NCI-H345 (cell line): ENCODE results near the gene MAP7.
"Not testable (repeated sequence)": the region's sequence is repeated elsewhere in the genome, so short reads cannot be mapped to it uniquely, and the experiment has no call there.

Source experiments
- DNase-seq: peaks from one replicate; lab custom pipeline; 2025; lab: John Stamatoyannopoulos, UW

MAP7 gene

DNA sequence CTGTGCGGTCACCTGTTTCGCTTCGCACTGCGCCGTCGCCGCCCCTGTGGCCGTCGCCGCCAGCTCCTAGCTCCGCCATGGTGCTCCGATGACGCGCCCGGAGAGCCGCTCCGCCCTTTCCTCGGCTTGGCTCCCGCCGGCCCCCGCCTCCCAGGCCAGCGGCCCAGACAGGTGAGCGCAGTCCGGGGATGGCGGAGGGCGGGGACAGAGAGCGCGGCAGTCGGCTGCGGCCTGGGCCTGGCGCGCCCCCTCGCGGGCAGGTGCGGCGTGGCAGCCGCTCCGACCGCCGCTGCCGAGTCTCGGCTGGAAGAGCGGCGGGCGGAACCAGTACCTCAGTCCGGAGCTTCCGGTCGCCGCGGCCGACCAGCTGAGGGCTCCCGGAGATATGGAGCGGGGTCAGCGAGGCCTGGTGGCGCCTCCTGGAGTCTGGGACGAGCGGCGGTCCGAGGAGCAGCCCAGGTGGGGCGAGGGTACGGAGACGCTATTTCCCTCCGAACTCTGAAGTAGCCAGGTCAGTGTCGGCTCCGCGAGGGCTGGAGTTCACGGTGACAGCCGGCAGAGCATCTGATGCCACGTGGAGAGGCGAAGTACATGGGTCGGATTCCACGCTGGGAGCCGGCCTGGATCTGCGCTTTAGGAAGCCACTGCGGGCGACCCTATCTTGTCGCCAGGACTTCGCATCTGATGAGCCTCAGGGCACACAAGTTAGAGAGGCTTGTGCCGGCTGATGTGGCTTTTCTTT, at the start of gene MAP7:
MAP7 (minus strand) TSS at position 93 of the 742 bp plus-strand sequence; CDS start at position 79, 14 bp downstream.
- DNase-seq = peak; percentile 92

DNA sequence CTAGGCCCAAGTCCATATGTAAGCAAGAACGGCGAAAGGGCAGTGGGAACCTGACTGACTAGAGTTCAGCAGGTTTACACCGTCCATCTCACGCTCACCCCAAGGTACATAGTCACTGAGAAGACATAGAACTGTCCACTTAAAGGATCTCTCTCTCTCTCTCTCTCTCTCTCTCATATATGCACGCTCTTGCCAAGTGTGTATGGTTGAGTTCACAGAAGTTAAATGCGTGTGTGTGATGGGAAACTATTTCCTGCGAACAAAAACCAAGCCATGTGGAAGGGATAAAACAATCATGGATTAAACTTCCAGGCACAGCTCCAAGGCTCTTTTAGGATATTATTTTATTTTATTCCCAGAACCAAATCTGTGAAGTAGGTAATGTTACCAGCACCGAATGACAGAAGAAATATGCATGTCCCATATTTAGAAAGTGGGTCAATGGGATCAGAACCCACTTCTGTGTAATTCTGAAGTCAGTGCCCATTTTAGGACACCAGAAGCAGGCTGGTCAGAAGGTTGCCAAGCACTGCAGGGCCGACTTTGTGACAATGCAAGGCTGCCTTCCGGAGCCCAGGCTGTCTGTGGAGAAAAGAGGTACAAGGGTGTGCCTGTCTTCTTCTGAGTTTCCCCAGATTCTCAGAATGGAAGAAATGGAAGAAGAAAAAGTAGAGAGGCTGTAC, 49.2 kb upstream of the MAP7 start:
- no peak for DNase-seq

DNA sequence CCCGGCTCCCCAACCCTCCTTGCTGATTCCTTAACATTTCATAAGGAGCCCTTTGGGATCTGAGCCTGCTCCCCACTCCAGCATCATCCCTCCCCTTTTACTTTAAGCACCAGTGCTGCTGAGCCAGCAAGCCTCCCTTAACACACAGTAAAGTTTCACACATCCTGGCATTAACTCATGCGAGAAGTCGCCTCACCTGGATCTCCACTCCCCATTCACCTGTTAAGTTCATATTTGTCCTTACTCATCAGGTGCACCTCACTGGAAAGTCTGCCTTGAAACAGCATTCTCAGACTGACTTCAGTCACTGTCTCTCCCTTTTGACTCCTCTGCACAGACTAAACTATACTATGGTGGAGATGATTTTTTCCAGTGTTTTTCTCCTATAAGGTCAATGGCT, 47.8 kb upstream of the MAP7 start:
- no peak for DNase-seq

DNA sequence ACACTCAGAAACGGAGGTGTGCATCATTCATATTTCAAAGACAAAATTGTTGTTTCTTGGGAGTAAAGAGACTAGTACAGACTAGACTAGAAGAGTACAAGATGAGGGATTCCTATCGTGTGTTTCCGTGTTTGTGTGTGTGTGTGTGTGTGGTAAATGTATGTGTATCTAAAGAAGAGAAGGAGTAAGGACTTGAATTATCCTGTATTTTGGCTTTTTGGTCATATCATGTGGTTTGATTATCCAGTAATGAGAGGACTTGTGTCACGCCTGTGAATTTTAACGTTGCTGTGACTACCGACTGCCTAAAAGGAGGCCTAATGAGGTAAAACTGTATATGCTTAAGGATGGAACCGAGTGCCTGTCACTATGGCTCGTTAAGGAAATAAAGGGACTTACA, 44.4 kb upstream of the MAP7 start:
- no peak for DNase-seq

DNA sequence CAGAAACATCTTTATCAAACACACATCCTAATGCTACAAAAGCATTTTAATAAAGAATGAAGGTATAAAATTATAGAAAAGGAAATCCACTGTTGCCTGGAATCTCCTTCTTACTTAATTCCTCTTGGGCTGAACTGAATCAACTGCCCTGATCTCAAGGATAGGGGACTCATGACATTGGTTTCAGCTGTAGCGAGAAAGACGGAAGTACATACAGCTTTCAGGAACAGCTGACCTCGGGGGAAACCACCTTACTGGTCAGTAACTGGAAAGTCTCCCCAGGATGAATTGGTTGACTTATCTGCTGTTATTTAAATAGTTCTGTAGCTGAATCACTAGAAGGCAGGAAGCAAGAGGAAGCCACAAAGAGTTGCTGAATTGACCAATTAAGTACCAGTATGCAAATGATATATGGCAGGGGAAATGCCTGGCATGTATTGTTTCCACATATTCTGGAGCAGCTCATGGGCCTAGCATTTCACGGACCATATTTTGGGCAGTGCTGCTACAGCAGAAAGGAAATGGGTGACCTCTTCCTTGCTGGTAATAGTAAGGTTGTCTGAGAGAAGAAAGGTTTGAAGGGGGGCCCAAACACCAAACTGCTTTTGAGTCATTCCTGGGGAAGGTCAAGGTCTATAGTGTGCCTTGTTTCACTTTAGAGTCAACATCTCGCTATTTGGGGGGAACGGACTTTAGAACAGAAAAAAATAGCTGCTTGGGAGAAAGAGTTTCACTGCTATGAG, 43.7 kb upstream of the MAP7 start:
- no peak for DNase-seq

DNA sequence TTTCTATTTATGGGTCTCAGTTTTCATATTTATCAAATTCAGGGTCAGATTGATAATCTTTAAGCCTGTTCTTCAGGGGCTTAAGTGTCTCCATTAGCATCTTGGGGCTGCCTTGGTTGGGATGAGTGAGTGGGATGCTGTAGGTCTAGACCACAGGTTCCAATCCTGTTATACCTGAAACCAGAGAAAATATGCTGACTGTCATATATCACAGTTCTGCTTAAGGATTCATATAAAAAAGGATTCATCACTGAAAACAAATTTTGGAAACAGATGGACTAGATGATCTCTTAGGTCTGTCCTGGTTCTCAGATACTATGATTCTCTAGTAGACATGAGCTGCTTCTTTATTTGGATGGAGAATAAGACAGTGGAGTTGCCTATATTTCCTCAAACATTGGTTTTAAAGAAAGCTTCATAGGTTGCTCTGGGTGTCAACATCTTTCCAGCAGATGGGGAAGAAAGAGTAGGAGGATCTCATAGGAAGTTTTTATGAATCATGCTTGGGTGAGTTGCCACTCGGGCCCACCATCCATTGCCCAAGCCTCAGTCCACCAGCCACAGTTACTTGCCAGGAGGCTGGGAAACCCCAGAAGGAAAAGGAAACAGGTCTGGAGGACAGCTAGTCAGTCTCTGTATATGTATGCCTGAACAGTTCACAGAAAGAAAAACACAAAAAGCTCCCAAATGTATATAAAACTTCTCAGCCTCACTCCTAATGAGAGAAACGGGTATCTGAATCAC, 42.9 kb upstream of the MAP7 start:
- DNase-seq = no peak

DNA sequence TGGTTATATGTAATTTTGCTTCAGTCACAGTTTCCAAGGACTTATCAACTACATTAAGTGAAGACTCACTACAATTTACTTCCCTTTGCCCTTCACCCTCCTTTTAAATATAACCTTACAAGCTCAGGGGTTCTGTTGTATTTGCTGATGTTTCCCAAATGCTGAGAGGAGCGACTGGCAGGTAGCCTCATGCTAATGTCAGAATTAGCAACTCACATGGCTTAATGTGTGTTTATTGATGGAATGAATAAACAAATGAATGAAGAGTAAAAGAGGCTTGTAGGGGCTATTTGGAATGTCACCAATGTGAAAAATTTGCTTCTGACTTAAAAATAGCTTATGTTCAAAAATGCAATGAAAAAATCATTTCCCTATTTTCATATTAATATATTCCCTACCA, 41.4 kb upstream of the MAP7 start:
- no peak for DNase-seq

DNA sequence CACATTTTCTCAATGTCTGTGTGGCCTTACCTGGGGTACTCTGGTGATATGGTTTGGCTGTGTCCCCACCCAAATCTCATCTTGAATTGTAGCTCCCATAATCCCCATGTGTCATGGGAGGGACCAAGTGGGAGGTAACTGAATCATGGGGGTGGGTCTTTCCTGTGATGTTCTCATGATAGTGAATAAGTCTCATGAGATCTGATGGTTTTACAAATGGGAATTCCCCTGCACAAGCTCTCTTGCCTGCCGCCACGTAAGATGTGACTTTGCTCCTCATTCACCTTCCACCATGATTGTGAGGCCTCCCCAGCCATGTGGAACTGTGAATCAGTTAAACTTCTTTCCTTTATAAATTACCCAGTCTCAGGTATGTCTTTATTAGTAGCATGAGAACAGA, 40.6 kb upstream of the MAP7 start:
- DNase-seq = not testable (repeated sequence)

DNA sequence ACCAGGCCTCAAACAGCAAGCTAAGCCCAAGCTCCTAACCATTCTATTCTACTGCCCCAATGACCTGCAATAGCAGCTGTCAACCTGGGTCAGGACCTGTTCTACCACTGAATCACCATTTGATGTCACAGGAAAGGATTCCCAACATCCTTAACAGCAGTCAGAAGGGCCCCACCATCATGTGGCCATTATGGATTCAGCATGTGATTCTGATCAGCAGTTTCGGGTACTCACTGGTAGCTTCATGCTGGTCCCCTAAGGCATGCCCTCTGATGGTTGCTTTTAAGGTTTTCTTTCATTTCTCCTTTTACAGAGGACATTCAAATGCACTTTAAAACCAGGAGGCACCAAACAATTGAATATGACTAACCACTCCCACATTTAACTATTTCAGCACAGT, 37.3 kb upstream of the MAP7 start:
- DNase-seq = no peak

DNA sequence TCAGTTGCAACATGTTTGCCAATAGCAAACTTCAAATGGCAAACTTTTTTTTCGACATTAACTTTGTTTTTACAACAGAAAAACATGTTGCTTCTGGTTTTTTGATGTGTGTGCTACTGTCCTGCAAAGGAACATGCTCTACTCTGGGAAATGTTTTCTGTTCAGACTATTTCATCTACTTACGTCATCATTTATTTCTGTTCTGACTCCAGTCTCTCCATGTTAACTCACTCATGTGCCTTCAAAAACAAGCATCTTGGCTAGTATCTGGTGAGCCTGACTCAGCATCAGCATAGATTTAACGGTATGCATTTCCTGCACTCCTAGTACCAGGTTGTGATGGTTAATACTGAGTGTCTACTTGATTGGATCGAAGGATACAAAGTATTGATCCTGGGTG, 36.1 kb upstream of the MAP7 start:
- no peak for DNase-seq

DNA sequence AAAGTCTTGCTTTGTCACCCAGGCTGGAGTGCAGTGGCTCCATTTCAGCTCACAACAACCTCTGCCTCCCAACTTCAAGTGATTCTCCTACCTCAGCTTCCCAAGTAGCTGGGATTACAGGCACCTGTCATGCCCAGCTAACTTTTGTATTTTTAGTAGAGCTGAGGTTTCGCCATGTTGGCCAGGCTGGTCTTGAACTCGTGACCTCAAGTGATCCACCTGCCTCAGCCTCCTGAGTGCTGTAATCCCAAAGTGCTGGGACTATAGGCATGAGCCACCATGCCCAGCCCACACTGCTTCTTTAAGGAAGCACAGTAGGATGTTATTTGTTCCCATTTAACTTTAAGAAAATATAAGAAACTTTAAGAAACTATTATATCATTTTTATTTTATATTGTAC, 35.3 kb upstream of the MAP7 start:
- not testable (repeated sequence) for DNase-seq

DNA sequence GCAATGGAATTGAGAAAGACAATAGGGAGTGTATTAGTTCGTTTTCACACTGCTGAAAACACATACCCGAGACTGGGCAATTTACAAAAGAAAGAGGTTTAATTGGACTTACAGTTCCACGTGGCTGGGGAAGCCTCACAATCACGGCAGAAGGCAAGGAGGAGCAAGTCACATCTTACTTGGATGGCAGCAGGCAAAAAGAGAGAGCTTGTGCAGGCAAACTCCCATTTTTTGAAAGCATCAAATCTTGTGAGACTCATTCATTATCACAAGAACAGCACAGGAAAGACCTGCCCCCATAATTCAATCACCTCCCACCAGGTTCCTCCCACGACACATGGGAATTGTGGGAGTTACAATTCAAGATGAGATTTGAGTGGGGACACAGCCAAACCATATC, 34.1 kb upstream of the MAP7 start:
- not testable (repeated sequence) for DNase-seq

DNA sequence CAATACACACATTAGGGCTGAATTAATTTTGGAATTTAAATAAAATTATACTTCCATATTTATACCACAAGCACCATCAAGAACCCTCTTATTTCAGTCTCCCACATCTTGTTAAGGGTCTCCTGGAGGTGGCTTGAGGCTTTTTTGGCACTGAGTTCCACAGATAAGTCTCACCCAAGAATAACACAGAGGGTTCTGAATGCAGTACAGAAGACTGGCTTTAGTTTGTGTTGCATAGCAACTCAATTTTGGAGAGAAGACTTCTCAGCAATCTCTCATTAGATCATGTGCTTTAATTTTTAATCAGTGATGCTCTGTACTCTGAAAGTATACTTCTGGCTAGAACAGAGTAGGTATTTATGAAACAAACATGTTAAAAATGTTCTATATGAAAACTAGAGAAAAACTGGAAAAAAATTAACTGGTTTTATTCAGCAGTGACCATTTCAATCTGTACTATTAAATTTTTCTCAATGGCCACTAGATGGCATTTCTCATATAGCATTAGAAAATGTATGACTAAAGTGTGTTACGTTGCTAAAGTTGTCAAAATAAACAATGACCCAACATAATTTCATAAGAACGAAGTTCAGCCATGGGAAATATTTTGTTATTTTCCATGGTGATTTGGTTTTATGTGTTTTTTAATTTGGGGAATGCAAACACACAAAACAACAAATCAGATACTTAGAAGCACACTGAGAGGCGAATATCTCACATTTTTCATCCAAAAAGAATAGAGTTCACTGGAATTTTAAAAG, 32.7 kb upstream of the MAP7 start:
- DNase-seq = peak; percentile 25

DNA sequence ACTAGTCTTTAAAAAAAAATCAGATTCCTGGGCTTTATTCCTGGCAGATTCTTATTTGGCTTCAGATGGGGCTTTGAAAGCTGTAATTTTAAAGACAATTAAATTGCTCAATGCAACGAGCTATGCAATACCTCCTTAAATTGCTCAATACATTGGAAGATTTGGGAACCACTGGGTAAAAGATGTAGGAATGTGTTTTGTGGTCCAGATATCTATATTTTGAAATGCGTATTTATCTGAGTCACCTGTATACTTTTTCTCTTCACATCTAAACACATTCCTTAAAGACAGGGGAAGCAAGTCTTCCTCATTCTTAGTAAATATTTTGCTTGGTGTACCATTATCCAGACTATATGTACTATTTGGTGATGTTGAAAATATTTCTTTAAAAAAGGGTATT, 29.6 kb upstream of the MAP7 start:
- no peak for DNase-seq

DNA sequence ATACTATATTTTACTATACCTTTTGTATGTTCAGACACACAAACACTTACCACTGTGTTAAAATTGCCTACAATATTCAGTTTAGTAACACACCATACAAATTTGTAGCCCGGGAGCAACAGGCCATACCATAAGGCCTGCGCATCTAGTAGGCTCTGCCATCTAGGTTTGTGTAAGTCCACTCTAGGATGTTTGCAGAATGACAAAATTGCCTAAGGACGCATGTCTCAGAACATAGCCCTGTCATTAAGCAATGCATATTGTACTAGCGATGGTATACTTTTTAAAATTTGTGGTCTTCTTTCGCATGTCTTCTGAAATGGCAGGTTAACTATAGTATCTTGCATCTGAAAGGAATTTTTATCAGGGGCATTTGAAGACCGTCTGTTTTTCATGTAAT, 26.6 kb upstream of the MAP7 start:
- no peak for DNase-seq

DNA sequence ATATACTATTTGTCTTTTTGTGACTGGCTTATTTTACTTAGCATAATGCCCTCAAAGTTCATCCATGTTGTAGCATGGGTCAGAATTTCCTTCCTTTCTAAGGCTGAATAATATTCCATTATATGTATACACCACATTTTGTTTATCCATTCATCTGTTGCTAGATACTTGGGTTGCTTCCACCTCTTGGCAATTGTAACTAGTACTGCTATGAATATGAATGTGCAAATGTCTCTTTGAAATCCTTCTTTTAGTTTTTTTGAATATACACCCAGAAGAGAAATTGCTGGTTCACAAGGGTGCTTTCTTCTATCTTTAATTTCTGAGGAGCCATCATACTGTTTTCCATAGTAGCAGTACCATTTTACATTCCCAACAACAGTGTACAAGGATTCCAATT, 21.3 kb upstream of the MAP7 start:
- DNase-seq = no peak

DNA sequence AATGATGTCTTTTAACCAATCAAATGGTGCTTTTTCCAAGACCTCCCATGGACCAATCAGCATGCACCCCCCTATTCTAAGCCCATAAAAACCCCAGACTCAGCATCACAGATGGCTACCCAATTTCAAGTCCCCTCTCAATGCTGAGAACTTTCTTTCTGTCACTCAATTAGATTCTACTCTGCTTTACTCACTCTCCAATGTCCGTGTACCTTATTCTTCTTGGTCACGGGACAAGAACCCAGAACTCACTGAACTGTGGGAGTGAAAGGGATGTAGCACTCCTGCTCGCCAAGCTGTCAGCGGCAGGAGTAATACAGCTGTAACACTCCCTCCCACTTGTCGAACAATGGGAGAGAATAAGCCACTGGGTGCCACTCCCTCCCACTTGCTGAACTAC, 20.8 kb upstream of the MAP7 start:
- no peak for DNase-seq

DNA sequence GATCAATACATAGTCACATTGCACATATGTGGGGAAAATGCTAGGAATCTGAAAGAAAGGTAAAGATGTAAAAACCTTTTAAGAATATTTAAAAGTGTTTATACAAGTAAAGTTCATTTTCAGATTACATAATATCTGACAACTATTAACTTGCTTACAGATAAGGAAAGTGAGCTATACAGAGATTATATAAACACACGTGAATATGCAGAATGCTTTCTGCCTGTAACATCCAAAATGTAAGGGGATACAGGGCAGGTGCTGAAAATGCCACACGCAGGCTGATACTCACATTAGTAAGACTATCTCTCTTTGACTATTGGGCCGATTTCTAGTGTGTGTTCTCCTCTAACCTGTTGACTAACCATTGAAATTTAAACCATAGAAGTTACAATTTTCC, 17.9 kb upstream of the MAP7 start:
- no peak for DNase-seq

DNA sequence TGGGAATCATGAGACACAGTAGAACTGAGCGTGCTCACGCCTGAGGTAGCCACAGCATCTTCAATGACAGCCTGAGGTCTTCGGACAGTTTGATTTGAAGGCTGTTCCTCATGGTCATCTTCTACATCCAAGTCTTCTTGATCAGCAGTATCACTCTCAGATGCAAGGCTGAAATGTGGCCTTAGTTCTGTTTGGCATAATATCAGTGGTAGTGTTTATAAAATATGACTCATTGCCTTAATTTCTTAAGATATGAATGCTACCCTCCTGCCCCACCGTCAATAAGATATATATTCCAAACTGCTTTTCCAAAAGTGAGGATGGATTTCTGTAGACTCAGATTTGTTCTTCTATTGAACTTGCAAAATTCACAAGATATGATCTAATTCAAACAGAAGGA, 17.5 kb upstream of the MAP7 start:
- DNase-seq = no peak

DNA sequence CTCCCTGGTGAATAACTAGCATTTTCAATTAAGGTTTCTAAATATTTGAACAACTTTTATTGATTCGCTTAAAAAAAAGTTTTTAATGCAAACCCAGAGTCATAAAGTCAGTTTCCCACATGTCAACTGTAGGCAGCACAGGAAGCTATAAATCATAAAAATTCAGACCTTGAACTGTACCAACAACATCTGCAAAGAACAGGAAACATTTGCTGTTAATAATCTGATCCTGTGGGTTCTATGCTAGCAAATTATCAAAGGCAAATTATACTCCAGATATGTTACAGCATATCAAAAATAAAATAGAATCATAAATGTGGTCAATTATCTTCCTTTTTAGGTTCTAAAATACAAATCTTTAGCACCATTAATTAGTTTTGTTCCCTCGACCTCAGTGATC, 16.6 kb upstream of the MAP7 start:
- DNase-seq = no peak

DNA sequence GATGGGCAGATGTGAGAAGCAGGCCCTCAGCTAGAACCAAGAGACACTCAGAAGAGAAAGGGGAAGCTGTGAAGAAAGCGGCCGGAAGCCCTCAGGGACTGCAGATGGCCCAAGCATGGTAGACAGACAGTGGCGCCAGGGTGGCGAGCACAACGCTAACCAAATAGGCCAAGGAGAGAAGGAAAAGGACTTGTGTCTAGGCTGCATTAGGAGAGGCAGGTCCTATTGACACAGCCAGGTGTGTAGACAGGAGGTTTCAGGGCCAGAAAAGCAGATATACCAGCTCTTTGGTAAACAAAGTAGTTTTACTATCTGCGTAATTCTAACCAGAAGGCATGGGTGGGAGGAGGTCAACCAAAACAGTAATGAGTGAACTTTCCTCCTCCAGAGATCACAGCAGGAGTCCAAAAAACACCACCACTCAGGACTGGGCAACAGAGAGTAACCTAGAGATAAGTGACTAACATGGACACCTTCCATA, 15.8 kb upstream of the MAP7 start:
- no peak for DNase-seq

DNA sequence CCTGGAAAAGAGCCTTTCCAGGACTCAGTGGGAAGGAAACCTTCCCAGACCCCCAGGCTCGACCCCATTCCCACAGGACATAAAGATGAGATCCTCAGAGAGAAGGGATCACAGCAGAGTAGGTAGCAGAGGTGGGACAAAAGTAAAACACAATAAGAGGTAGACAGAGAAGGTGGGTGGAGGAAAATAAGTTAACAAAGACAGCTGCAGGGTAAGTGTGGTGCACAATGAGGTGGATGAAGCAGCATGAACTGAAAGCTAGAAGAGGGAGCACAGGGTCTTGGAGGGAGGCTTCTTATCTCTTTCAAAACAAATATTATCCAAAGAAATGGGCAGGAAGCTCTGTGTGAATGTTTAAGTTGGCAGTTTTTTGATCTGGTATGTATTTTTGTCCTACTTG, 14.0 kb upstream of the MAP7 start:
- DNase-seq = no peak
